ENCODE measurements around the gene TRPV3. TPM values are rescaled to one million over a fixed set of nuclear protein-coding genes. Genes with fewer than 3 reads are reported as not detected.
"Not testable (repeated sequence)": the region's sequence is repeated elsewhere in the genome, so short reads cannot be mapped to it uniquely, and the experiment has no call there.

The TRPV3 gene
- total and polyA plus RNA-seq, 4 donors, result 0.10 to 0.91 (median 0.33) TPM

DNA sequence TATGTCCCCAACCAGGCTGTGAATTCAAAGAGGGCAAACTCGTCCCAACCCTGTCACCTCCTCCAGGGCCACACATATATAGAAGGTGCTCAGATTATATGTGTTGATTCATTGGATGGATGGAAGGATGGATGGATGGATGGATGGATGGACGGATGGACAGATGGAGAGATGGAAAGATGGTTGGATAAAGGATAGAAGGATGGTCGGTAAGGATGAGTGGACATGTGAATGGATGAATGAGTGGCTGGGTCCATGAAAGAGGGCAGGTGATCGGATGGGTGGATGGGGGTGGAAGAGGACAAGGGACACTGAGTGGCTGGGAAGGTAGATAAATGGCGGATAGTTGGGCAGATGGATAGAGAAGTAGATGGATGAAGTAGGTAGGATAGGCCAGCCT is 30.1 kb downstream of the TRPV3 start:
- Histone ChIP-seq H3K4me3 (no peak overlapping the region), H3K9ac (ENCODE audit: insufficient read depth in 1 of 2, low read length in 2 of 2) (no peak overlapping the region), H3K27me3 (ENCODE audit: control insufficient read depth in 3 of 3, insufficient read depth in 3 of 3, low read length in 2 of 3) (no peaks in the 10 kb centered on the region), H3K9me3 (ENCODE audit: control insufficient read depth in 4 of 4, insufficient read depth in 3 of 4, low read length in 3 of 4) (no peaks in the 10 kb centered on the region), H3K4me1 (ENCODE audit: control insufficient read depth in 5 of 5, insufficient read depth in 5 of 5, low read length in 5 of 5) (peaks cover 0 to 13% (median 0%) of the 10 kb centered on the region in 5 donors), H3K36me3 (ENCODE audit: control insufficient read depth in 4 of 4, insufficient read depth in 4 of 4, low read length in 4 of 4) (peaks cover 0 to 2% (median 0%) of the 10 kb centered on the region in 4 donors), H3K27ac (ENCODE audit: low read depth in 1 of 2, low read length in 1 of 2) (no peak overlapping the region)
- no peak for DNase-seq
- TF ChIP-seq, protein P1, sequence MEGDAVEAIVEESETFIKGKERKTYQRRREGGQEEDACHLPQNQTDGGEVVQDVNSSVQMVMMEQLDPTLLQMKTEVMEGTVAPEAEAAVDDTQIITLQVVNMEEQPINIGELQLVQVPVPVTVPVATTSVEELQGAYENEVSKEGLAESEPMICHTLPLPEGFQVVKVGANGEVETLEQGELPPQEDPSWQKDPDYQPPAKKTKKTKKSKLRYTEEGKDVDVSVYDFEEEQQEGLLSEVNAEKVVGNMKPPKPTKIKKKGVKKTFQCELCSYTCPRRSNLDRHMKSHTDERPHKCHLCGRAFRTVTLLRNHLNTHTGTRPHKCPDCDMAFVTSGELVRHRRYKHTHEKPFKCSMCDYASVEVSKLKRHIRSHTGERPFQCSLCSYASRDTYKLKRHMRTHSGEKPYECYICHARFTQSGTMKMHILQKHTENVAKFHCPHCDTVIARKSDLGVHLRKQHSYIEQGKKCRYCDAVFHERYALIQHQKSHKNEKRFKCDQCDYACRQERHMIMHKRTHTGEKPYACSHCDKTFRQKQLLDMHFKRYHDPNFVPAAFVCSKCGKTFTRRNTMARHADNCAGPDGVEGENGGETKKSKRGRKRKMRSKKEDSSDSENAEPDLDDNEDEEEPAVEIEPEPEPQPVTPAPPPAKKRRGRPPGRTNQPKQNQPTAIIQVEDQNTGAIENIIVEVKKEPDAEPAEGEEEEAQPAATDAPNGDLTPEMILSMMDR (IDR thresholded peaks at IDR 0.05; ENCODE audit: control extremely low read depth, extremely low read depth), result no peak
- ATAC-seq (ENCODE audit: insufficient read depth, low FRiP score), result no peak
- WGBS, 2 donors, result 88 to 93% methylated on average over 5 of the region's 5 CpGs

DNA sequence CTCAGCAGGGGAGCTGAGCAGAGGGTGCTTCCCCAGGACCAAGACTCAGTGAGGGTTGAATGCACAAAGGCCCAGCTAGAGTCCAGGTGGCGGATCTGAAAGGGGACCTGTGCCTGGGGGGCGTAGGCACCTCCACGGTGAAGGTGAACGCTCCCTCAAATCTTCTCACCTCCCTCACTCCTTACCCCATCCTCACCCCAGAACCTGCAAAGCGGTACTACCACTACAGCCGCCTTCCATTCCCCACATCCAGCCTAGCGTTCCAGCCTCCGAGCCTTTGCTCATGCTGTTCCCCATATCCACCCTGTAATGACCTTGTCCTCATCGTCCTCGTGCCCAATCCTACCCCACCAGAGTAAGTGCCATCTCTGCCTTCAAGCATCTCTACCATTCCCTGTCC is 30.6 kb downstream of the TRPV3 start:
- Histone ChIP-seq H3K4me3 (no peak overlapping the region), H3K9ac (ENCODE audit: insufficient read depth in 1 of 2, low read length in 2 of 2) (no peak overlapping the region), H3K27me3 (ENCODE audit: control insufficient read depth in 3 of 3, insufficient read depth in 3 of 3, low read length in 2 of 3) (no peaks in the 10 kb centered on the region), H3K9me3 (ENCODE audit: control insufficient read depth in 4 of 4, insufficient read depth in 3 of 4, low read length in 3 of 4) (no peaks in the 10 kb centered on the region), H3K4me1 (ENCODE audit: control insufficient read depth in 5 of 5, insufficient read depth in 5 of 5, low read length in 5 of 5) (peaks cover 0 to 13% (median 0%) of the 10 kb centered on the region in 5 donors), H3K36me3 (ENCODE audit: control insufficient read depth in 4 of 4, insufficient read depth in 4 of 4, low read length in 4 of 4) (peaks cover 0 to 2% (median 0%) of the 10 kb centered on the region in 4 donors), H3K27ac (ENCODE audit: low read depth in 1 of 2, low read length in 1 of 2) (no peak overlapping the region)
- DNase-seq (no peak), ATAC-seq (ENCODE audit: insufficient read depth, low FRiP score) (no peak)
- 72 to 88% methylated on average over 10 of the region's 10 CpGs for WGBS, 2 donors
- TF ChIP-seq, protein P1 (IDR thresholded peaks at IDR 0.05; ENCODE audit: control extremely low read depth, extremely low read depth), result no peak

DNA sequence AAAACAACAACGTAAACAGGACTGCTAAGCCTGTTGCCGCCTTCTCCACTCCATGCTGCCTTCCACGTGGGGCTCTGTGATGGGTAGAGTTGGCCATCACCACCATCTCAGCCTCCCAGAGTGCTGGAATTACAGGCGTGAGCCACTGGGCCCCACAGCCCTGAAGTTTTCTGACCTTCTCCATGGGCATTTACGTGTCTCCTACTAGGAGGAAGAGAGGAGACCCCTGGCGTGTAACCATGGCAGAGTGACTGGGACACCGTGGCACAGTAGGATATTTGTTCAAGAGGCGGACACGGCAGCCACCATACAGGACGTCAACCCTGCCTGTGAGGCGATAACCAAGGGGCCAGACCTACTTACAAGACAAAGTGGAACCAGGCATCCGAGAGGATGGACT is 31.1 kb downstream of the TRPV3 start:
- ATAC-seq (ENCODE audit: insufficient read depth, low FRiP score) (no peak), DNase-seq (no peak)
- Histone ChIP-seq H3K9ac (ENCODE audit: insufficient read depth in 1 of 2, low read length in 2 of 2) (no peak overlapping the region), H3K9me3 (ENCODE audit: control insufficient read depth in 4 of 4, insufficient read depth in 3 of 4, low read length in 3 of 4) (no peaks in the 10 kb centered on the region), H3K27ac (ENCODE audit: low read depth in 1 of 2, low read length in 1 of 2) (no peak overlapping the region), H3K4me1 (ENCODE audit: control insufficient read depth in 5 of 5, insufficient read depth in 5 of 5, low read length in 5 of 5) (peaks cover 0 to 13% (median 0%) of the 10 kb centered on the region in 5 donors), H3K4me3 (no peak overlapping the region), H3K36me3 (ENCODE audit: control insufficient read depth in 4 of 4, insufficient read depth in 4 of 4, low read length in 4 of 4) (peaks cover 0 to 2% (median 0%) of the 10 kb centered on the region in 4 donors), H3K27me3 (ENCODE audit: control insufficient read depth in 3 of 3, insufficient read depth in 3 of 3, low read length in 2 of 3) (no peaks in the 10 kb centered on the region)
- WGBS, 2 donors, result 89 to 92% methylated on average over 12 of the region's 12 CpGs
- TF ChIP-seq, protein P1 (IDR thresholded peaks at IDR 0.05; ENCODE audit: control extremely low read depth, extremely low read depth), result no peak

DNA sequence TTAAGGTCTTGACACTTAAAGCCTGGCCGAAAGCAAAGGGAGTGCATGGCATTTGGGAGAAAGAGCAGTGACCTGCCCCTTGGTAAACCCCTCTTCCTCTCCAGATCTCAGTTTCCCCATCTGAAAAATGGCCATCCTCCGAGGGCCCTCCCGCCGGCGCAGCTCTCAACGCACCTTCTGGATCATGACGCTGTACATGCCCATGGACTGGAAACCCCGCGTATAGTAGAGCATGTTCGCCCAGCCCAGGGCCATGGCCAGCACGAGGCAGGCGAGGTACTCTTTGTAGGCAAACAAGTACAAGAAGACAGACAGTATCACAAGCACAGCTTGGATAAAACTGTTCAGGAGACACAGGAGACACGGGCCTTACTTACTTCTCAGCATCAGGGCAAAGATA is 33.6 kb downstream of the TRPV3 start:
- no peak overlapping the region for H3K27ac ChIP-seq (ENCODE audit: low read depth in 1 of 2, low read length in 1 of 2)
- H3K9ac ChIP-seq (ENCODE audit: insufficient read depth in 1 of 2, low read length in 2 of 2), result no peak overlapping the region
- no peak overlapping the region for H3K4me3 ChIP-seq
- H3K27me3 ChIP-seq (ENCODE audit: control insufficient read depth in 3 of 3, insufficient read depth in 3 of 3, low read length in 2 of 3), result peaks cover 0 to 3% (median 0%) of the 10 kb centered on the region in 3 donors
- ATAC-seq (ENCODE audit: insufficient read depth, low FRiP score) (no peak), DNase-seq (no peak)
- no peaks in the 10 kb centered on the region for H3K9me3 ChIP-seq (ENCODE audit: control insufficient read depth in 4 of 4, insufficient read depth in 3 of 4, low read length in 3 of 4)
- peaks cover 0 to 4% (median 0%) of the 10 kb centered on the region in 5 donors for H3K4me1 ChIP-seq (ENCODE audit: control insufficient read depth in 5 of 5, insufficient read depth in 5 of 5, low read length in 5 of 5)
- TF ChIP-seq, protein P1 (IDR thresholded peaks at IDR 0.05; ENCODE audit: control extremely low read depth, extremely low read depth), result no peak
- 91 to 93% methylated on average over 13 of the region's 13 CpGs for WGBS, 2 donors
- peaks cover 0 to 2% (median 0%) of the 10 kb centered on the region in 4 donors for H3K36me3 ChIP-seq (ENCODE audit: control insufficient read depth in 4 of 4, insufficient read depth in 4 of 4, low read length in 4 of 4)

DNA sequence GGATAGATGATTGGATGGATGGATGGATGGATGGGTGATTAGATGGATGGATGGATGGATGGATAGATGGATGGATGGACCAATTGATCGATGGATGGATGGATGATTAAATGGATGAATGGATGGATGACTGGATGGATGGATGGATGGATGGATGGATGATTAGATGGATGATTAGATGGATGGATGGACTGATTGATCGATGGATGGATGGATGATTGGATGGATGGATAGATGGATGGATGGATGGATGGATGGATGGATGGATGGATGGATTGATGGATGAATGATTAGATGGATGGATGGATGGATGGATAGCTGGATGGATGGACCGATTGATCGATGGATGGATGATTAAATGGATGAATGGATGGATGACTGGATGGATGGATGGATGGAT is 38.1 kb downstream of the TRPV3 start:
- not testable (repeated sequence) for H3K4me1 ChIP-seq (ENCODE audit: control insufficient read depth in 5 of 5, insufficient read depth in 5 of 5, low read length in 5 of 5); H3K4me3 ChIP-seq; H3K27me3 ChIP-seq (ENCODE audit: control insufficient read depth in 3 of 3, insufficient read depth in 3 of 3, low read length in 2 of 3); H3K27ac ChIP-seq (ENCODE audit: low read depth in 1 of 2, low read length in 1 of 2); H3K36me3 ChIP-seq (ENCODE audit: control insufficient read depth in 4 of 4, insufficient read depth in 4 of 4, low read length in 4 of 4); H3K9ac ChIP-seq (ENCODE audit: insufficient read depth in 1 of 2, low read length in 2 of 2); H3K9me3 ChIP-seq (ENCODE audit: control insufficient read depth in 4 of 4, insufficient read depth in 3 of 4, low read length in 3 of 4); DNase-seq; ATAC-seq (ENCODE audit: insufficient read depth, low FRiP score)
- 92 to 96% methylated on average over 4 of the region's 4 CpGs for WGBS, 2 donors
